Uterus (tissue), 2 donors: Measurements from ENCODE around the gene KPNA5.

ENCODE experiments used
- CTCF ChIP-seq, 4 experiments: fragments of 200-600 bp in 2 of 4; fragments of 450-650 bp in 2 of 4; sonication (generic) in 2 of 4; IDR thresholded peaks; one replicate each; pipeline ENCODE4 v1.5.1; 2016 to 2019; ENCODE audit warnings: antibody characterized with exemption in 4 of 4, mild to moderate bottlenecking in 2 of 4, moderate library complexity in 1 of 4
- POLR2A ChIP-seq, 2 donors: fragments of 450-650 bp; IDR thresholded peaks; one replicate each; pipeline ENCODE4 v1.6.1; 2016; ENCODE audit warnings: antibody characterized with exemption in 2 of 2, mild to moderate bottlenecking in 1 of 2, moderate library complexity in 1 of 2

DNA sequence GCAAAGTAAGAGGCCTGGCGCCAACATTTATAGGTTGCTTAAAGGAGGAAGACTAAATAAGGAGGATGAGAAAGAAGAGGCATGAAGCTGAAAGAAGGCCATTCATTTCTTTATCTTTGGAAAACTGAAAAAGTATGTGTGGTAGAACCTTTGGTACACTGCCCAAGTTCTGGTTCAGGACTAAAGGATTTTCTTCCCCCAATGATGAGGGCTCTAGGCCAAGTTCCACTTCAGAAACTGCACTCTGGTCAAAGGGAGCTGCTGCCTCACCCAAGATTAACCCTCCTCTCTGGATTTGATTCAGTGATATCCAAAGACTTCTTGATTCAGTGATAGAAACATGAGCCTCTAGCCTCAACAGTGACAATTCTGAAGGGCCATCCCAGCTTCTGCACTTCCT, 5.0 kb upstream of the KPNA5 start:
- TF ChIP-seq CTCF (IDR thresholded peaks at IDR 0.05), result no peak
- TF ChIP-seq POLR2A (IDR thresholded peaks at IDR 0.05), result no peak
